Hematopoietic multipotent progenitor cell treated with erythropoietin and hydrocortisone succinate and interleukin-3 and kit ligand, for 15 days (in vitro differentiated cells): ENCODE data around the gene TMEM192.
"Not testable (repeated sequence)": the region's sequence is repeated elsewhere in the genome, so short reads cannot be mapped to it uniquely, and the experiment has no call there.

Experiments
- DNase-seq: peaks from one replicate; pipeline ENCODE4 v3.0.0-alpha.2; 2015; ENCODE audit warnings: low spot score

Gene TMEM192

GRCh38 chr4:165092187-165092586 is 20.5 kb downstream of the TMEM192 start:
- DNase-seq, result not testable (repeated sequence)

- no peak for DNase-seq
Measured at GRCh38 chr4:165088366-165088765, 24.3 kb downstream of the TMEM192 start.

- DNase-seq, result no peak
Measured at GRCh38 chr4:165085946-165086345, 26.7 kb downstream of the TMEM192 start.

GRCh38 chr4:165084787-165085186 is 27.9 kb downstream of the TMEM192 start:
- not testable (repeated sequence) for DNase-seq

GRCh38 chr4:165079476-165079875 is 33.2 kb downstream of the TMEM192 start:
- no peak for DNase-seq

- no peak for DNase-seq
Measured at GRCh38 chr4:165077034-165077578, 35.6 kb downstream of the TMEM192 start.

GRCh38 chr4:165073346-165073745 is 39.3 kb downstream of the TMEM192 start:
- not testable (repeated sequence) for DNase-seq

- no peak for DNase-seq
Measured at GRCh38 chr4:165070560-165070959, 42.1 kb downstream of the TMEM192 start.

- no peak for DNase-seq
Measured at GRCh38 chr4:165060938-165061337, 51.7 kb downstream of the TMEM192 start.

- no peak for DNase-seq
Measured at GRCh38 chr4:165059386-165059785, 53.3 kb downstream of the TMEM192 start.

- DNase-seq, result no peak
Measured at GRCh38 chr4:165058666-165059065, 54.0 kb downstream of the TMEM192 start.

- DNase-seq, result no peak
Measured at GRCh38 chr4:165055601-165056000, 57.1 kb downstream of the TMEM192 start.

- no peak for DNase-seq
Measured at GRCh38 chr4:165053645-165054044, 59.0 kb downstream of the TMEM192 start, which contains the start of gene TRIM75. Gene TRIM75, plus strand, starts transcription at chr4:165053866. Its CDS starts 5,282 bp downstream, at chr4:165059148.

- DNase-seq, result no peak
Measured at GRCh38 chr4:165052627-165053026, 60.0 kb downstream of the TMEM192 start.

- no peak for DNase-seq
Measured at GRCh38 chr4:165048170-165048569, 64.5 kb downstream of the TMEM192 start.

GRCh38 chr4:165031436-165032211 is 81.0 kb downstream of the TMEM192 start, which contains the start of gene TRIM60:
Gene TRIM60, plus strand, starts transcription at chr4:165031999. Its CDS starts 8,074 bp downstream, at chr4:165040073.
- no peak for DNase-seq

GRCh38 chr4:165027762-165028402 is 84.8 kb downstream of the TMEM192 start:
- no peak for DNase-seq

- not testable (repeated sequence) for DNase-seq
Measured at GRCh38 chr4:165025782-165026181, 86.9 kb downstream of the TMEM192 start.
